GM21447 (cell line): ENCODE results near the gene KRT12.
"Not testable (repeated sequence)": the region's sequence is repeated elsewhere in the genome, so short reads cannot be mapped to it uniquely, and the experiment has no call there.

Experiments
- ATAC-seq: cut with Tn5 transposase; IDR thresholded peaks from one replicate; pipeline ENCODE4 v1.9.1; 2021; ENCODE audit not compliant: unreplicated experiment

Gene KRT12

GRCh38 chr17:40817103-40817682, 49.8 kb downstream of the KRT12 start:
- no peak for ATAC-seq

- ATAC-seq = no peak
Observed at GRCh38 chr17:40816569-40816968, 50.5 kb downstream of the KRT12 start.

- no peak for ATAC-seq
Observed at GRCh38 chr17:40815381-40815780, 51.6 kb downstream of the KRT12 start.

GRCh38 chr17:40814657-40815056, 52.4 kb downstream of the KRT12 start:
- not testable (repeated sequence) for ATAC-seq

- no peak for ATAC-seq
Observed at GRCh38 chr17:40813804-40814203, 53.2 kb downstream of the KRT12 start.

- no peak for ATAC-seq
Observed at GRCh38 chr17:40812639-40813038, 54.4 kb downstream of the KRT12 start.
